ENCODE measurements around the gene DRICH1.

DNA sequence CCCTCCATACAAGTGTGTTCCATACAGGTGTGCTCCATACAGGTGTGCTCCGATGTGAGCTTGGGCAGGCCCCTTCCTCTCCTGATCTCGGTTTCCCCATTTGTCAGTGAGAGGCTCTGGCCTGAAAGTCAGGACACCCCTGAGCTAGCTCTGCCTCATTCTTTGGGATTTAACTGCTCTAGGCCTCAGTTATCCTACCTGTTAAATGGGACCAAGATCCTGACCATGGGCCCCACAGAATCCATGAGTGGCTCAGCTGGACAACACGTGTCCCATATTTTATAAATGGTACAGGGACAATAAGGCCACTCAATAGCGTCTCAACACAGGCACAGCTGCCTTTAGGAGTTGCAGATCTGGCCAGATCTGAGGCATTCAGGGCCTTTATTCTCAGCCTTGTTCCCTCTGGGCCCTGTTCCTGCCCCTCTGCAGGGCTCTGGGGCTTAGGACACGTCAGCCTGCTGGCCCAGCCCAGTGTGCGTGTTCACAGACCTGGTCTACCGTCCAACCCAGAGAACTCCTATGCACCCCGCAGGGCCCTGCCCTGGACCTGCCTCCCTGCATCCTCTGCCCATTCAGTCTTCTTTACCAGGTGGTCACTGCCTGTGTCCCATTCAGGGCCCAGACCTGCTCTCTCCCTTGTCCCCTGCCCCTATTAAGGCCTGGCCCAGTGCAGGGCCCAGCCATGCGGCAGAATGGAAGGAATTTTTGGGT is 33.2 kb downstream of the DRICH1 start:
- TF ChIP-seq CTCF (IDR thresholded peaks at IDR 0.05; ENCODE audit: control extremely low read depth in 1 of 3, insufficient read depth in 1 of 3, low read depth in 1 of 3, low read length in 3 of 3): no peak
- TF ChIP-seq RXRA (IDR thresholded peaks at IDR 0.05; ENCODE audit: insufficient read depth, low read depth, low read length): no peak
- TF ChIP-seq POLR2A (IDR thresholded peaks at IDR 0.05; ENCODE audit: control extremely low read depth in 1 of 2, low read depth in 2 of 2, low read length in 2 of 2): no peak
- no peak for TF ChIP-seq TAF1 (IDR thresholded peaks at IDR 0.05; ENCODE audit: low read depth, low read length)
- no peak for TF ChIP-seq RAD21 (IDR thresholded peaks at IDR 0.05 in 1 of 2, conservative IDR thresholded peaks at IDR 0.05 in 1 of 2; ENCODE audit: low read depth in 2 of 2, low read length in 2 of 2)
- TF ChIP-seq MAFK (IDR thresholded peaks at IDR 0.05; ENCODE audit: low read depth, low read length): no peak

All from H1 (cell line).